Inferior parietal cortex (tissue), 1 donor: Measurements from ENCODE around the gene APOM.

Source experiments
- DNase-seq: peaks from one replicate; pipeline ENCODE4 v3.0.0-alpha.2; 2016; ENCODE audit errors: extremely low spot score

APOM gene

GRCh38 chr6:31655349-31656237, at the start of gene APOM:
Gene APOM (plus strand): TSS chr6:31655894. CDS start chr6:31655967, 73 bp downstream.
- DNase-seq = no peak

GRCh38 chr6:31607317-31607716, 48.4 kb upstream of the APOM start:
- no peak for DNase-seq

- DNase-seq = no peak
These were observed 45.9 kb upstream of the APOM start for GRCh38 chr6:31609519-31610406.

GRCh38 chr6:31610968-31611367, 44.7 kb upstream of the APOM start:
- DNase-seq = no peak

GRCh38 chr6:31614075-31614619, 41.5 kb upstream of the APOM start:
- no peak for DNase-seq

GRCh38 chr6:31614684-31615578, 40.8 kb upstream of the APOM start, which contains the start of gene AIF1:
Gene AIF1 (plus strand): TSS chr6:31615234. CDS start chr6:31615330, 96 bp downstream.
- no peak for DNase-seq

GRCh38 chr6:31615748-31616147, 39.9 kb upstream of the APOM start:
- no peak for DNase-seq

GRCh38 chr6:31617010-31617409, 38.7 kb upstream of the APOM start:
- no peak for DNase-seq

GRCh38 chr6:31619805-31620585, 35.7 kb upstream of the APOM start:
- DNase-seq = peak; percentile 97

GRCh38 chr6:31620586-31621319, 34.9 kb upstream of the APOM start, which contains the start of gene PRRC2A:
Gene PRRC2A (plus strand): TSS chr6:31620715. CDS start chr6:31622790, 2,075 bp downstream.
- DNase-seq = peak; percentile 50

- DNase-seq = peak; percentile 12
These were observed 34.3 kb upstream of the APOM start for GRCh38 chr6:31621320-31621939.

GRCh38 chr6:31621991-31622390, 33.7 kb upstream of the APOM start:
- DNase-seq = no peak

- no peak for DNase-seq
These were observed 33.0 kb upstream of the APOM start for GRCh38 chr6:31622684-31623091.

GRCh38 chr6:31624070-31624469, 31.6 kb upstream of the APOM start:
- no peak for DNase-seq

GRCh38 chr6:31626952-31627351, 28.7 kb upstream of the APOM start:
- DNase-seq = no peak

GRCh38 chr6:31627690-31628287, 27.9 kb upstream of the APOM start:
- DNase-seq = no peak

GRCh38 chr6:31629014-31629413, 26.7 kb upstream of the APOM start:
- no peak for DNase-seq

- no peak for DNase-seq
These were observed 25.3 kb upstream of the APOM start for GRCh38 chr6:31630177-31630934.
